Keratinocyte (primary cell): Measurements from ENCODE around the gene MPND. TPM values are rescaled to one million over a fixed set of nuclear protein-coding genes. Genes with fewer than 3 reads are reported as not detected.

Experiments
- DNase-seq: peaks from one replicate; pipeline ENCODE4 v3.0.0-alpha.2; 2011; ENCODE audit warnings: low read depth, missing footprints, low spot score
- FAIRE-seq: peaks from 2 replicates; lab custom pipeline; 2011; peaks lifted over from hg19 to GRCh38; lab: Jason Lieb, UNC
- H2AFZ ChIP-seq: 2 replicates; pipeline ENCODE4 v1.6.0; 2012; ENCODE audit warnings: low read length, control low read depth, inconsistent platforms; ENCODE audit not compliant: control insufficient read depth
- H3K27ac ChIP-seq: 2 replicates; pipeline ENCODE4 v1.5.1; 2011; ENCODE audit warnings: low read length; ENCODE audit not compliant: control insufficient read depth, insufficient read depth
- H3K27me3 ChIP-seq: 3 replicates; pipeline ENCODE4 v1.6.0; 2011; ENCODE audit warnings: low read length; ENCODE audit not compliant: control insufficient read depth, insufficient read depth; ENCODE audit errors: extremely low read depth
- H3K36me3 ChIP-seq, 2 experiments: 2 replicates in 1 of 2; 3 replicates in 1 of 2; pipeline ENCODE4 v1.5.1; 2011; ENCODE audit warnings: low read length in 2 of 2, mild to moderate bottlenecking in 1 of 2; ENCODE audit not compliant: control insufficient read depth in 2 of 2, insufficient read depth in 2 of 2; ENCODE audit errors: extremely low read depth in 1 of 2
- H3K4me1 ChIP-seq: 3 replicates; pipeline ENCODE4 v1.5.1; 2011; ENCODE audit warnings: low read length; ENCODE audit not compliant: control insufficient read depth, insufficient read depth; ENCODE audit errors: extremely low read depth
- H3K4me2 ChIP-seq: 3 replicates; pipeline ENCODE4 v1.6.0; 2011; ENCODE audit warnings: low read depth, low read length; ENCODE audit not compliant: control insufficient read depth, insufficient read depth; ENCODE audit errors: extremely low read depth
- H3K4me3 ChIP-seq, 3 experiments: fragments of 200-600 bp in 1 of 3; sonication (generic) in 1 of 3; 2 replicates in 2 of 3; 3 replicates in 1 of 3; pipeline ENCODE4 v1.5.1; 2011 to 2016; ENCODE audit warnings: low read length in 3 of 3, mild to moderate bottlenecking in 3 of 3, control low read depth in 2 of 3, inconsistent platforms in 1 of 3, low read depth in 1 of 3, mixed read lengths in 1 of 3, mixed run types in 1 of 3, moderate library complexity in 1 of 3; ENCODE audit not compliant: control insufficient read depth in 2 of 3, insufficient read depth in 2 of 3; ENCODE audit errors: extremely low read depth in 1 of 3
- H3K79me2 ChIP-seq: 2 replicates; pipeline ENCODE4 v1.6.0; 2012; ENCODE audit warnings: low read length; ENCODE audit not compliant: control insufficient read depth, insufficient read depth
- H3K9ac ChIP-seq: 3 replicates; pipeline ENCODE4 v1.6.0; 2011; ENCODE audit warnings: low read length; ENCODE audit not compliant: control insufficient read depth, insufficient read depth; ENCODE audit errors: extremely low read depth
- H3K9me1 ChIP-seq: 3 replicates; pipeline ENCODE4 v1.6.0; 2011; ENCODE audit warnings: low read length; ENCODE audit not compliant: control insufficient read depth, insufficient read depth; ENCODE audit errors: extremely low read depth
- H3K9me3 ChIP-seq: 2 replicates; pipeline ENCODE4 v1.5.1; 2012; ENCODE audit warnings: low read depth, low read length; ENCODE audit not compliant: control insufficient read depth
- H4K20me1 ChIP-seq: 3 replicates; pipeline ENCODE4 v1.6.0; 2011; ENCODE audit warnings: low read length; ENCODE audit not compliant: control insufficient read depth, insufficient read depth; ENCODE audit errors: extremely low read depth
- EZH2 ChIP-seq: IDR thresholded peaks from one replicate; pipeline ENCODE4 v1.6.1; 2012; ENCODE audit warnings: inconsistent platforms, mild to moderate bottlenecking, low read length, moderate library complexity
- dilution Hi-C: fragments of 300-500 bp; cut with MboI; formaldehyde crosslinking; loops from one replicate; pipeline ENCODE4 v1.7.0; 2020; ENCODE audit warnings: low sequenced_read_pairs; ENCODE audit not compliant: extremely low pct_ligation_motif_present
- polyA plus RNA-seq, 5 experiments: library from polyadenylated mRNA; depleted of rRNA in 3 of 5; stranded (reverse) in 3 of 5; stranded (forward) in 1 of 5; unstranded in 1 of 5; fragments of >200 nt; gene quantifications; 1 replicate in 1 of 5; 2 replicates in 3 of 5; 3 replicates in 1 of 5; pipeline versions ENCODE4 v1.2.1 to v1.2.3, GENCODE V29; 2011 to 2012; ENCODE audit warnings: missing spikeins in 2 of 5, low read depth in 1 of 5, low replicate concordance in 1 of 5
- TF ChIP-seq, protein P1 (sequence below), 3 experiments: IDR thresholded peaks in 1 of 3; conservative IDR thresholded peaks in 1 of 3; optimal IDR thresholded peaks in 1 of 3; 2 replicates in 2 of 3; 3 replicates in 1 of 3; pipeline versions ENCODE3 to v1.5.1; 2011; ENCODE audit warnings: low read length in 3 of 3, mild to moderate bottlenecking in 3 of 3, moderate library complexity in 2 of 3, control low read depth in 1 of 3, inconsistent platforms in 1 of 3; ENCODE audit not compliant: insufficient read depth in 2 of 3; ENCODE audit errors: extremely low read depth in 1 of 3

The MPND gene
- polyA plus RNA-seq, 1 donor (not counting 4 experiments of a cell fraction or from before 2014, with no cell fraction given): 4.2 TPM

DNA sequence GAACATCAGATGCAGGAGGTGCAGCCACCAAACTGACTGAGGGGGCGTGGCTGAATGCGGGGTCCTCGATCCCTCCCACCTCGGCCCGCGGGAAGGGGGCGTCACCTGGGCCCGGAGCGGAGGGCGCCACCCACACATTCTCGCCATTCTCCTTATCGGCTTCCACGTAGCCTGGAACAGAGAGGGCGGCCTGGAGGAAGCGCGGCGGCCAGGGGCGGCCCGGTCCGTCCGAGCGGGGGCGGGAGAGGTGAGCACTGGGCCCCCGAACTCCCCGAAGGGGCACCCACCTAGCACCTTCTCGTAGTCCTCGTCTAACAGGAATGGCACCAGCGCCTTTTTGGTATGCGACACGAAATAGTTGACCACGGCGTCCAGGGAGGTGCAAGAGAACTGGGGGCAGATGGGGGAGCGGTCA lies 16.5 kb upstream of the MPND start:
- H3K4me2 ChIP-seq: no peak overlapping the region
- H3K9me1 ChIP-seq: no peaks in the 10 kb centered on the region
- H3K9ac ChIP-seq: no peak overlapping the region
- no peaks in the 10 kb centered on the region for H4K20me1 ChIP-seq
- dilution Hi-C loops: no loop called here
- no peaks in the 10 kb centered on the region for H3K4me1 ChIP-seq
- H3K9me3 ChIP-seq: no peaks in the 10 kb centered on the region
- H3K79me2 ChIP-seq: no peaks in the 10 kb centered on the region
- DNase-seq: no peak
- no peak for FAIRE-seq
- H3K27ac ChIP-seq: no peak overlapping the region
- no peak overlapping the region for H3K4me3 ChIP-seq
- no peaks in the 10 kb centered on the region for H3K27me3 ChIP-seq
- no peak overlapping the region for H2AFZ ChIP-seq
- TF ChIP-seq, protein P1, sequence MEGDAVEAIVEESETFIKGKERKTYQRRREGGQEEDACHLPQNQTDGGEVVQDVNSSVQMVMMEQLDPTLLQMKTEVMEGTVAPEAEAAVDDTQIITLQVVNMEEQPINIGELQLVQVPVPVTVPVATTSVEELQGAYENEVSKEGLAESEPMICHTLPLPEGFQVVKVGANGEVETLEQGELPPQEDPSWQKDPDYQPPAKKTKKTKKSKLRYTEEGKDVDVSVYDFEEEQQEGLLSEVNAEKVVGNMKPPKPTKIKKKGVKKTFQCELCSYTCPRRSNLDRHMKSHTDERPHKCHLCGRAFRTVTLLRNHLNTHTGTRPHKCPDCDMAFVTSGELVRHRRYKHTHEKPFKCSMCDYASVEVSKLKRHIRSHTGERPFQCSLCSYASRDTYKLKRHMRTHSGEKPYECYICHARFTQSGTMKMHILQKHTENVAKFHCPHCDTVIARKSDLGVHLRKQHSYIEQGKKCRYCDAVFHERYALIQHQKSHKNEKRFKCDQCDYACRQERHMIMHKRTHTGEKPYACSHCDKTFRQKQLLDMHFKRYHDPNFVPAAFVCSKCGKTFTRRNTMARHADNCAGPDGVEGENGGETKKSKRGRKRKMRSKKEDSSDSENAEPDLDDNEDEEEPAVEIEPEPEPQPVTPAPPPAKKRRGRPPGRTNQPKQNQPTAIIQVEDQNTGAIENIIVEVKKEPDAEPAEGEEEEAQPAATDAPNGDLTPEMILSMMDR (optimal IDR thresholded peaks at IDR 0.05 in 1 of 3, IDR thresholded peaks at IDR 0.05 in 1 of 3, conservative IDR thresholded peaks at IDR 0.05 in 1 of 3; ENCODE audit: extremely low read depth in 1 of 3, insufficient read depth in 2 of 3, low read length in 3 of 3): no peak
- no peak for TF ChIP-seq EZH2
- peaks cover 0 to 5% of the 10 kb centered on the region in 2 experiments for H3K36me3 ChIP-seq

DNA sequence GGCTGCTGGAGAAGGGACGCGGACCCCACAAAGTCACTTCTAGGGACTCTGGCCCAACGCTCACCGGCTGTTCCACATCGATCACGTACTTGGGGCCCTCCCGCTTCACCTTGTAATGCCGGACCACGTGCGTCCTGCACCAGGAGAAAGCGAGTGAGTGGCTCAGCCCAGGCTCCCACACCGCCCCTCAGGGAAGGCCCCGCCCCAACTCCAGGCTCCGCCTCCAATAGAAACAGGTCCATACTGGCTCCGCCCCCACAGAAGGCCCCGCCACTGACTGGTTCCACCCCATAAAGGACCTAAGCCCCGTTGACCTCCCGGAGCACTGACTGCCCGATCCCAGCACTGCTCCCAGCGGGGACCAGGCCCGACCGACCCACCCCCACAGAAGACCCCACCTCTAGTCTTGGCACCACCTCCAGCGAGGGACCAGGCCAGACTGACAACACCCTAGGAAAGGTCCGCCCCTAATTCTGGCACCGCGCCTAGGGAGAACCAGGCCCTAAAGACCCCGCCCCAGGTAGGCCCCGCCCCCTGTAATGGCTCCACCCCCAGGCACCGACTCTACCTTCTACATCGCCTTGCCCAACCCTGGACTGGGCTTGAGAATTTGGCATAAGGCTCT lies 16.0 kb upstream of the MPND start:
- Histone ChIP-seq H4K20me1 (no peaks in the 10 kb centered on the region), H3K36me3 (peaks cover 0 to 6% of the 10 kb centered on the region in 2 experiments), H3K9me1 (no peaks in the 10 kb centered on the region), H3K4me3 (peak overlapping the region in 1 of 3 experiments; percentile 42), H3K4me2 (peak overlapping the region; percentile 70), H3K27me3 (no peaks in the 10 kb centered on the region), H2AFZ (no peak overlapping the region), H3K4me1 (no peaks in the 10 kb centered on the region), H3K9ac (no peak overlapping the region), H3K79me2 (no peaks in the 10 kb centered on the region), H3K27ac (no peak overlapping the region), H3K9me3 (no peaks in the 10 kb centered on the region)
- dilution Hi-C loops: no loop called here
- DNase-seq (no peak), FAIRE-seq (no peak)
- no peak for TF ChIP-seq EZH2
- TF ChIP-seq, protein P1 (optimal IDR thresholded peaks at IDR 0.05 in 1 of 3, IDR thresholded peaks at IDR 0.05 in 1 of 3, conservative IDR thresholded peaks at IDR 0.05 in 1 of 3; ENCODE audit: extremely low read depth in 1 of 3, insufficient read depth in 2 of 3, low read length in 3 of 3): no peak
